T-helper 2 cell treated with Interferon-gamma antibody and Interleukin-4, amounts not matched to agents 5 μg/mL and 100 μg/mL, for 36 hours (primary cell): ENCODE results near the gene NID2.

Experiments
- DNase-seq: peaks from one replicate; pipeline ENCODE4 v3.0.0; 2021; ENCODE audit warnings: low spot score
- H3K27ac Mint-ChIP-seq: one replicate; pipeline ENCODE4 v1.8.0; 2021; ENCODE audit warnings: mild to moderate bottlenecking, mixed read lengths
- H3K27me3 Mint-ChIP-seq: one replicate; pipeline ENCODE4 v1.8.0; 2021; ENCODE audit warnings: low read depth, mixed read lengths
- H3K36me3 Mint-ChIP-seq: one replicate; pipeline ENCODE4 v1.8.0; 2021; ENCODE audit warnings: low read depth, mixed read lengths
- H3K4me1 Mint-ChIP-seq: one replicate; pipeline ENCODE4 v1.8.0; 2021; ENCODE audit warnings: low read depth, mixed read lengths
- H3K4me3 Mint-ChIP-seq: one replicate; pipeline ENCODE4 v1.8.0; 2022; ENCODE audit warnings: mild to moderate bottlenecking, moderate library complexity, mixed read lengths
- H3K9me3 Mint-ChIP-seq: one replicate; pipeline ENCODE4 v1.8.0; 2021; ENCODE audit warnings: mixed read lengths

NID2 gene

DNA sequence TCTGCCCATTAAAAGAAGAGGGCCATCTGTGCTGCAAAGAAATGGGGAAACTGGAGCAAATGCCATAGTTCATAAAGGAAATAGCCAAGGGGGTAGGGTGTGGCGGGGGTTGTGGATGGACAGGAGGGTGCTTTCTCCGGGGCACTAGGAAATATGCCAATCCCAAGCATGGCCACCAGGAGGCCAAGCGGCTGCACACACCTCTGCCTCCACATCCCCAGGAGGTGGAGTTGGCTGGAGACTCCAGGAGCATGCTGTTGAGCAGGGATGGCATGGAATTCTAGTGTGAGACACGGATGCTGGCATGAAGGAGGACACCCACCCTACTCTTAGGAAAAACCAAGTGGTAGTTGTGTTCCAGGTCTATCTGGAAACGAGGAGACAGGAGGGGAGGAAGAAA is 25.2 kb downstream of the NID2 start:
- DNase-seq = no peak
- H3K4me1 Mint-ChIP-seq = peaks cover 2% of the 10 kb centered on the region

DNA sequence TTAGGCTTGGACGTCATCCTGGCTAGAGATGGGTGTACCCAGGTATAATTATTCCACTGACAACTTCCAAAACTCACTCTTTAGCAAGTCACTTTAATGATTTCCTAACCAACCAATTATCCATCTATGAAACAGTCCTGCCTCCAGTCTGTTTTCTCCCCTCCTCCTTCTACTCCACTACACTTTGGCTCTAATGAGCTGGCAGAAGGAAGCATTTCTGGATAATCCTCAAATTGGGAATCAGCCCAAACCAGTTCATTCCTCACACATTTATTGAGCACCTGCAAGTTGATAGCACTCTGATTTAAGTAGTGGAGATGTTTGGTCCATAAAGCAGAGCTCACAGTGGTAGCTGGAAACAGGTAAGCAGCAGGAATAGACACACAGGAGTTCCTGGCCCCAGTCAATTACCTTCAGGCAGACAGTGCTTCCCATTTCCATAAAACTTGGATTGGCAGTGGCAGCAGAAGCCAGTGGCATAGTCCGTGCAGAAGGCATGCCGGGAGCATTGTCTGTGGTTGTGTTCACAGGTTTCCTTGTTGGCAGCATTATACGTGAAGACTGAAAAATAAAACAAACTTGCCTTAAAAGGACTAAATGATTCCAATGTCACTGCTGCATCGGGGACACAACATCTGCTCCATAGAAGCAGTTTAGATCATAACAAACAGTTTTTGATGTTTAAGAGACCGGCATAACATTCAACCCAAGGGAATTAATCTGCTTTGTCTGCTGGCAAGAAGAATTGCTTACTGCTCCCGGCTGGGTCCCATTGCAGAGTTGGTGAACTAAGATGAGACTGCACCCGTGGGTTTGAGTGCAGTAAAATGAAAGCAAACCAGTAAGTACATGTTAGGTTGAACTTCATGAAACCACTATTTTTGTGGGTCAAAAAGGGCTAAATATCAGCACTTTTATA is 26.2 kb downstream of the NID2 start:
- DNase-seq = no peak
- peaks cover 25% of the 10 kb centered on the region for H3K27me3 Mint-ChIP-seq
- no peaks in the 10 kb centered on the region for H3K9me3 Mint-ChIP-seq
- no peak overlapping the region for H3K4me3 Mint-ChIP-seq
- peaks cover 2% of the 10 kb centered on the region for H3K4me1 Mint-ChIP-seq
- no peak overlapping the region for H3K27ac Mint-ChIP-seq
- no peaks in the 10 kb centered on the region for H3K36me3 Mint-ChIP-seq

More for the DNA sequence above, 25.2 kb downstream of the NID2 start:
- no peak overlapping the region for H3K4me3 Mint-ChIP-seq
- no peaks in the 10 kb centered on the region for H3K36me3 Mint-ChIP-seq
- H3K27me3 Mint-ChIP-seq = peaks cover 17% of the 10 kb centered on the region
- H3K27ac Mint-ChIP-seq = no peak overlapping the region
- H3K9me3 Mint-ChIP-seq = no peaks in the 10 kb centered on the region

DNA sequence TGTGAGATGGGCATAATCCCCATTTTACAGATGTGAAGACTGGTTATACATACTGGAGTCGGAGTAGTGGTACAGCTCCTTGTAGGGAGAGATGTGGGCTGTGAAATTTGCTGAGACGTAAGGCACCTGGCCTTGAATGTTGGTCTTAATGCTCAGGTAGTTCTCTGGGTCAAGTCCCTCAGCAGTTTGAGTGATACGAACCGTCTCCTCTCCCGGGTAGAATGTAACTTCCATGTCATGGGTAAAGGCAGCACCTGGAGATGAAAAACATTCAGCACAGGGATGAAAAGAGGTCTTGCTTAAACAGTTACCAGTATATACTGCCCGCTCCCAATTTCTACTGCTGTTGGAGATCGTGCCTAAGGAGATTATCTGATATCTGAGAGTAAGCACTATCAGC is 28.3 kb downstream of the NID2 start:
- H3K4me1 Mint-ChIP-seq = peaks cover 2% of the 10 kb centered on the region
- H3K27ac Mint-ChIP-seq = no peak overlapping the region
- H3K27me3 Mint-ChIP-seq = peaks cover 28% of the 10 kb centered on the region
- peaks cover 4% of the 10 kb centered on the region for H3K9me3 Mint-ChIP-seq
- no peak overlapping the region for H3K4me3 Mint-ChIP-seq
- H3K36me3 Mint-ChIP-seq = no peaks in the 10 kb centered on the region
- DNase-seq = no peak

DNA sequence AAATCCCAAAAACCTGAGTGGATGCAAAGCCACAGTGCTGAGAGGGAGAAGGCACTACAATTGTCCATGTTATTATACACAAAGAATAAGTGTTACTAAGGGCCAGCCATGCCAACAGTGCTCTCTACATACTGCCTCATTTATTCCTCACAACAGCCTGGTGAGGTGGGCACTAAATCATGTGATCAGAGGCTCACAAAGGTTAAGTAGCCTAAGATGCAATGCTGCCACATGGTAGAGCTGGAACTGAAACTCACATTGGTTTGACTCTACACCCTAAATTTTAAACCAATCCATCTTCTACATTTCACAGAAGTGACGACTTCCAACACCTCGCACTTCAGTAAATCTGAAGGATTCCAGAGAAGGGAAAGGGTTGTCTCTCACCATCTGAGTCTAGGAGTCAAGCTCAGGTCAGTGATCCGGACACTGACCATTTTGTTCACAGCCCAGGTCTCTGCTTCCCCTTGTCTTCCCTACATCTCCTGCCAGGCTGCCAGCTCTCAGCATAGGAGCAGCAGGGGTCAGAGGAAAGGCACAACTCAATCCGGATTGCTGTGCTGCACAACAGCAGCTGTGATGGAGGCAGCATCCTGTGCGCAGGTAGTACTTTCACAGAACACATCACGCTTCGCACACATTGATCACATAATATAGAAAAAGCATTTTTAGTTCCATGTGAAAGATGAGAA is 29.6 kb downstream of the NID2 start:
- DNase-seq = no peak
- peaks cover 35% of the 10 kb centered on the region for H3K27me3 Mint-ChIP-seq
- no peaks in the 10 kb centered on the region for H3K36me3 Mint-ChIP-seq
- no peak overlapping the region for H3K27ac Mint-ChIP-seq
- peaks cover 2% of the 10 kb centered on the region for H3K4me1 Mint-ChIP-seq
- H3K4me3 Mint-ChIP-seq = no peak overlapping the region
- H3K9me3 Mint-ChIP-seq = peaks cover 4% of the 10 kb centered on the region

DNA sequence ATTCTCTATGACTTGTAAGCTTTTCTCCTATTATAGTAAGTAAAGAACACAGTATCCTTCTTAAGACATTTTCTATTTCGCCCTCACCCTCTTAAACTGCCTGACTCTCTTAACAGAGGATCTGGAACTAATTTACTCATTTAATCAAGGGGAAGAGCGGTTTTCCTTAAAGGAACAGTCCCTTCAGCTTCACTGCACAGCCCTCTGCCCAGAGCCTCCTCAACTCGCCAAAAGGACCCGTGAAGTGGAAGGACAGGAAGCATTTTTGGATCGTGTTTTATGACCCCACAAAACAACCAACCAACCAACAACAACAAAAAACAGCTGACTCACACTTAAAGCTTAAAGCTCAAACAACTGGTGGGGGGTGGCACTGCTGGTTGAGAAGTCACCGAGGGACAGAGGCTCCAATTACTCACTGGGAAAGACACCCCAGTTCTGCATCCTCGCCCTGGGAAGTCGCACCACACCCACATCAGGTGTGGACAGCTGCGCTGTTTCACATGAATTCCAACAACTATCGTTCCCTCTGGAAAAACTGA is 35.7 kb downstream of the NID2 start:
- no peak for DNase-seq
- H3K27ac Mint-ChIP-seq = no peak overlapping the region

DNA sequence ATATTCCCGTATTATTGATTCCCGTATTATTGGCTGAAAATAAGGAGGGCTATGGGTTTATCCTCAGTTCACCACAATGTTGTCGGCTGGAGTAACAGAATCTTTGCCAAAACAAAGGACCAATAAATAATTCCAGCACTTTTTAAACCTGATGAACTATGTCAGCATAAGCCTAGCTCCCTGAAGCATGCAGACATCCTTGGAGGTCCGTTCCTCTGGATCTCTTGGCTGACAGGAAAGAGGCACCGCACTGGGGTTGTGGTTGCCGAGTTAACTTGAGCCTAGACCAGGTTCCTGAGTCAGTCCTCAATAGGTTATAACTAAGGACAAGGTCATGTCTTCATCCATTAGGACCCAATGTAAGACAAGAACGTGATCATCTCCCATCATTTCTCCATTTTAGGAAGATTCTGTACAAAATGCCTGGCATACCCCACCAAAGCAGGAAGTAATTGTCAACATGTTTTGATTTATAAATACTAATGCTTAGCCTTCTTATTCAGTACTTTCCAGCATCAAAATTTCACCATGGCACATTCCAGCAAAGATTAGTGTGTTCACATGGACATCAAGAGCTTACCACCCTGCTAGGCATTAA is 36.6 kb downstream of the NID2 start:
- H3K9me3 Mint-ChIP-seq = peaks cover 4% of the 10 kb centered on the region
- H3K36me3 Mint-ChIP-seq = no peaks in the 10 kb centered on the region
- no peak overlapping the region for H3K4me3 Mint-ChIP-seq
- peaks cover 31% of the 10 kb centered on the region for H3K27me3 Mint-ChIP-seq
- DNase-seq = no peak
- H3K4me1 Mint-ChIP-seq = no peaks in the 10 kb centered on the region
- no peak overlapping the region for H3K27ac Mint-ChIP-seq

More for the DNA sequence above, 35.7 kb downstream of the NID2 start:
- Mint-ChIP-seq H3K27me3 (peaks cover 35% of the 10 kb centered on the region), H3K4me1 (no peaks in the 10 kb centered on the region), H3K4me3 (no peak overlapping the region), H3K36me3 (no peaks in the 10 kb centered on the region), H3K9me3 (peaks cover 4% of the 10 kb centered on the region)

DNA sequence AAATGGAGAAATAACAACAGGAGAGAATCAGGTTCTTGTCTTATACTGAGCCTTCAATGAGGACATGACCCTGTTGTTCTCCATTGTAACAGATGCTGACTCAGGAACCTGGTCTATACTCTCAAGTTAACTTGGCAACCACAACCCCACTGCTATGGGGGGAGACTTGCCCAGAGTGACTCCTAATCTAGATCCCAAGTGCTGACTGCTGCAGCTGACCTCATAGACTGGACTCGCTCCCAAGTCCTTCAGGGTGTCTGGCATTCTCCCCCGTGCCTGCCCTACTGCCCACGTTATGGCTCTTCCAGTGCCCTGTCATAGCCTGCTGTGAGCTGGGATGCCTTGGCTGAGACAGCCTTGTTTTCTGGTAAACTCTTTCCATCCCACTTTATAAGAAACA is 37.1 kb downstream of the NID2 start:
- peaks cover 4% of the 10 kb centered on the region for H3K9me3 Mint-ChIP-seq
- no peaks in the 10 kb centered on the region for H3K4me1 Mint-ChIP-seq
- H3K27me3 Mint-ChIP-seq = peaks cover 31% of the 10 kb centered on the region
- H3K27ac Mint-ChIP-seq = no peak overlapping the region
- H3K4me3 Mint-ChIP-seq = no peak overlapping the region
- no peak for DNase-seq
- no peaks in the 10 kb centered on the region for H3K36me3 Mint-ChIP-seq

DNA sequence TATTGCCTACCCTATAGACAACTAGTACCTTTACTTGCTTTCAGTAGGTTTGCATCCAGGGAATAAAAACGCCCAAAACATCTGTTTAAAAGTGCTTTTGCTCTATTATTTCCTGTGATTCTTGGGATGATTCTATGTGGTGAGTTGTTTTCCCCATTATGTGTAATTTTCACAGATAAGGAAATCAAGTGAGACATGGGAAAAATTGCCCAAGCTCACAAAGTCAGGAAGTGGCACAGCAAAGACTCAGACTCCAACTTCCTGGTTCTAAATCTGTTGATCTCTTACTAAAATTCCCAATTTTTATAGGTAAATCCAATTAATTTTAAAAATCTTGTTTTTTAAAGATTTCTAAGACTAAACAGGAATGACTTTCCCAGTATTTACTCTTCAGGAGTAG is 39.0 kb downstream of the NID2 start:
- no peak overlapping the region for H3K4me3 Mint-ChIP-seq
- H3K27ac Mint-ChIP-seq = no peak overlapping the region

DNA sequence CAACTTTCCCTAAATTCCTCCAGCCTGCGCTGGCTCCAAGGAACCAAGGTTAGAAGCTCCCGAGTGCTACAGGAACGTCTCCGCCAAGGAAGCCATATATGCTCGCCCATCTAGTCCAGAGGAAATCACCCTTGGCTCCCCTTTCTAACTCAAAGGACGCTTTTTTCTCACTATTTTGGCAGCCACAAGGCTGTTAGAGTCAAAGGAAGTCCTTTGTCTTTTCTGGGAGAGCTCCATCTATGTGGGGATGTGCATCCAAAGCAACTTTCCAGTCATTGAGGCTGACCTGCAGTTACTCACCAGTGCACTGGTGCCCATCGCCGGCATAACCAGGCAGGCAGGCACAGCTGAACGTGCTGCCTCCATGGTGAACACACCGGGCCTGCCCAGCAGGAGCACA is 42.0 kb downstream of the NID2 start:
- H3K27me3 Mint-ChIP-seq = peaks cover 12% of the 10 kb centered on the region
- H3K27ac Mint-ChIP-seq = no peak overlapping the region
- H3K36me3 Mint-ChIP-seq = peaks cover 4% of the 10 kb centered on the region
- peaks cover 18% of the 10 kb centered on the region for H3K9me3 Mint-ChIP-seq
- H3K4me1 Mint-ChIP-seq = peaks cover 20% of the 10 kb centered on the region
- DNase-seq = no peak
- no peak overlapping the region for H3K4me3 Mint-ChIP-seq

More for the DNA sequence above, 39.0 kb downstream of the NID2 start:
- H3K36me3 Mint-ChIP-seq = no peaks in the 10 kb centered on the region
- peaks cover 7% of the 10 kb centered on the region for H3K4me1 Mint-ChIP-seq
- H3K27me3 Mint-ChIP-seq = peaks cover 24% of the 10 kb centered on the region
- no peak for DNase-seq
- H3K9me3 Mint-ChIP-seq = peaks cover under 1% of the 10 kb centered on the region

DNA sequence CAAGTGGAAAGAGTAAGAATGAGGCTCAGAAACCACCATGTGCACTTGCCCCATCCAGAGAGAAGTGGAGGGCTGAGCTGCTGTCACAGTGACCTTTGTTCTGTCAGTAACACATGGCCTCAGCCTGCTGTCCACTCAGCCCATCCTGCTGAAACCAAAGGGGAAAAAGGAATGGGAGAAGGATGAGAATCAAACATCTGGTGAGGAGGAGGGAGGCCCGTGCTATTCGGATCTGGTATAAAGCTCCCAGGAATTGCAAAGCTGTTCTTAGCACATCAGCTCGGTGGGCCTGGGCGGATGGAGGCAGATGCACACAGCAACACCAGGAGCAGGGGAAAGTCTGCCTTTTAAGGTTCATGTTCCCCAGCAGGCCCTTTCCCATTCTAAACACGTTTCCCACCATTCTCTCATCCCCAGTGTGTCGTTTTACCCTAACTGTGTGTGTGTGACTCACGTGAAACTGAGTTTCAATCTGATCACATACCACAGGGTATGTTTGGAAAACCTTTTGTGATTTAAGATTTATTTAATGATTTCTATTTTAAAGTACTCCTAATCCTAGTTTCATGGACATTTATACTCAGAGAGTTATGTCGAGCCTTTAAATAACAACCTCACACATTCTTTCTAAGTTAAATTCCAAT is 42.7 kb downstream of the NID2 start:
- peaks cover 10% of the 10 kb centered on the region for H3K27me3 Mint-ChIP-seq
- peaks cover 28% of the 10 kb centered on the region for H3K4me1 Mint-ChIP-seq
- H3K4me3 Mint-ChIP-seq = no peak overlapping the region
- no peak overlapping the region for H3K27ac Mint-ChIP-seq
- peaks cover 18% of the 10 kb centered on the region for H3K9me3 Mint-ChIP-seq
- DNase-seq = no peak
- peaks cover 4% of the 10 kb centered on the region for H3K36me3 Mint-ChIP-seq

DNA sequence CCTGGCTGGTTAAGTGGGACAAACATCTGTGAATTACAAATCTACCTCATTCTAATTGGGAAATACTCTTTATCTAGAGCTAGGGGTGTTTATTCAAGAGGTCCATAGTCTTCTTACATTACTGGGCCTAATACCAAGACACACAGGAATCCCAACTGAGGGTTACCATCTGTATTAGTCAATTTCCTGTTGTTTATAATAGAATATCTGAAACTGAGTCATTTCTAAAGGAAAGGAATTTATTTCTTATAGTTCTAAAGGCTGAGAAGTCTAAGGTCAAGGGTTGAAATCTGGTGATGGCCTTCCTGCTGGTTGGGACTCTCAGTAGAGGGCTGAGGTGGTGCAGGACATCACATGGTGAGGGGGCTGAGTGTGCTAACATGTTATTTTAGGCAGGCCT is 43.5 kb downstream of the NID2 start:
- Mint-ChIP-seq H3K27me3 (peaks cover 8% of the 10 kb centered on the region), H3K4me1 (peaks cover 36% of the 10 kb centered on the region), H3K9me3 (peaks cover 18% of the 10 kb centered on the region), H3K36me3 (peaks cover 4% of the 10 kb centered on the region), H3K27ac (no peak overlapping the region), H3K4me3 (no peak overlapping the region)
- DNase-seq = no peak

DNA sequence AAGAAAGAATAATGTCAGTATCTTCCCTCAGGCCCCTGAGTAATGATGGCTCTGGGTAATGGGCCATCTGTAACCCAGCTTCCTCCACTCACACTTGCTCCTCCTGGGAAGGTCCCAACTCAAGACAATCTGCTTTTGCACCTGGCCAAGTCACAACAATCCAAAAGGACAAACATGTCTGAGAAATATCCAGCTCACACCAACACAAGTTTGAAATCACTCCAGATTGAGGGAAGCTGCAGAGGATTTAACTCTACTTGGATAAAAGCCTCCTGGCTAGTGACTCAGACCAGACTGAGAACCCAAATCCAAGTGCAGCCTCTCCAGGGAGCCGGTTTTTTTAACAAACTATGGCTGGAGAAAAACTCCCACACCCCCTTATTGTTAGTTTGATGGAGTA is 45.3 kb downstream of the NID2 start:
- peaks cover 3% of the 10 kb centered on the region for H3K27me3 Mint-ChIP-seq
- DNase-seq = no peak
- peaks cover 18% of the 10 kb centered on the region for H3K9me3 Mint-ChIP-seq
- no peak overlapping the region for H3K4me3 Mint-ChIP-seq
- H3K36me3 Mint-ChIP-seq = peaks cover 4% of the 10 kb centered on the region
- H3K4me1 Mint-ChIP-seq = peaks cover 43% of the 10 kb centered on the region
- H3K27ac Mint-ChIP-seq = no peak overlapping the region

DNA sequence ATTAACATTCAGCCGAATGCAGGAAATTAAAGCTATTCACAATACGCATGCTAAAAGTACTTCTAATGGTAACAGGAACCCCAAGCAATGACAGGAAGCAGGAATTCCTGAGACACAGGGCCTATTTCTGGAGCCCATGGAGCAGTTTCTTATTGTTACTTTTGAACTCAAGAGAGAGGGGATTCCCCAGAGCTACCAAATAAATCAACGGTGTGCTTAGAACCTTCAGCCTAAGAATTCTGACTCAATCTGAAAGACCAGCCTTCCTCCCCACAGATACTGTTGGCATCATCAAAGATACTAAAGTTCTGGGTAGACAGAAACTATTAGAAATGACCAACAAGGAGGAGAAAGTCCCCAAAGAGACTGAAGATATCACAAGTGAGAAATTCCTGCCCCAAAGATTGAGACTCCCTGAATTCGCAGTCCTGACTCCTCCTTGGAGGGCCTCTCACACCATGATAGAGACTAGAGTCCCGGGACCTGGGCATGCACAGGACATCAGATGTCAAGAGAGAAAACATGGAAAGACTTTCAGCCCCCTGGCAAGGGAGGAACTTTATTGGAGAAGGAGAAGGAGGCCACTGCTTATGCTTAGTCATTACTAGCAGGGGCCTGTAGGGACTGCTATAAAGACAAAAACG is 46.8 kb downstream of the NID2 start:
- Mint-ChIP-seq H3K9me3 (peaks cover 18% of the 10 kb centered on the region), H3K36me3 (peaks cover 4% of the 10 kb centered on the region), H3K27me3 (peaks cover 1% of the 10 kb centered on the region), H3K4me3 (peak overlapping the region; percentile 13), H3K27ac (peak overlapping the region; percentile 33), H3K4me1 (peaks cover 43% of the 10 kb centered on the region)
- DNase-seq = peak; percentile 28
